ENCODE results near the gene PRDM15.

GRCh38 chr21:41801321-41802197 lies 77.6 kb downstream of the PRDM15 start:
- TF ChIP-seq CTCF (IDR thresholded peaks at IDR 0.05) (no peak), EP300 (IDR thresholded peaks at IDR 0.05) (no peak)
